NCI-H2171 (cell line): ENCODE data around the gene TCF21.
"Not testable (repeated sequence)": the region's sequence is repeated elsewhere in the genome, so short reads cannot be mapped to it uniquely, and the experiment has no call there.

Experiments
- DNase-seq: peaks from one replicate; lab custom pipeline; 2025; lab: John Stamatoyannopoulos, UW

TCF21 gene

DNA sequence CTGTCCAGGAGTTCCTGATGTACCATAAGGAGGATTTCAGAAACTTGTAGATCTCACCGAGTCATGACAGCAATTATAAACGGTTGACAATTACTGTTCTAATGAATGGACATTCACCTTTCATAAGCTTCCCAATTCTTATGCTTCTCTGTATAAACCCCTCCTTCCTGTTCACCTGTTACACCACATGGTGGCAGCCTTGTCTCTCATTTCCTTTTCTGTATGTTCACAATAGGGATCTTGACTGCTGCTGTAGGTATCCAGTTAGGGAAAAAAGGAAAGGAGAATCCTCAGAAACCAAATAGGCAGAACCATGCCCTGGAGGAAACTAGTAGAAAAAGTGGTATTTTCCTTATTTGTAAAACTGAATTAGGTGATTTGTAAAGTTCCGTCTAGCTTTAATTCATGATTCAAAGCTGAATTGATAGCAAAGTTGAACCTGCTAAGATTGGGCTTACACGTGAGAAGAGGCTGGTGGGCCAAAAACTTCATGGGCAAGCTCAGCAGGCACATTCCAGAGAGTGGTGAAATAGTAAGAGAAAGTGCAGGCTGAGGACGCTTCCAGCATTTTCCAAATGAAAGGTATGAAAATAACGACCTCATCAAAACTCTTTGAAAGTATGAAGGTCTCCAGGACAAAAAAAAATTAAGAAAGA, 35.2 kb downstream of the TCF21 start:
- peak; percentile 55 for DNase-seq

DNA sequence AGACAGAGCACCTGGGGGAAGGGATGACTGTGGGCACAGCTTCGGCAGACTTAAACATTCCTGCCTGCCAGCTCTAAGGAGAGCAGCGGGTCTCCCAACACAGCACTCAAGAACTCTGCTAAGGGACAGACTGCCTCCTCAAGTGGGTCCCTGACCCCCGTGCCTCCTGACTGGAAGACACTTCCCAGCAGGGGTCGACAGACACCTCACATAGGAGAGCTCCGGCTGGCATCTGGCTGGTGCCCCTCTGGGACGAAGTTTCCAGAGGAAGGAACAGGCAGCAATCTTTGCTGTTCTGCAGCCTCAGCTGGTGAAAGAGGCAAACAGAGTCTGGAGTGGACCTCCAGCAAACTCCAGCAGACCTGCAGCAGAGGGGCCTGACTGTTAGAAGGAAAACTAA, 42.3 kb downstream of the TCF21 start:
- not testable (repeated sequence) for DNase-seq

DNA sequence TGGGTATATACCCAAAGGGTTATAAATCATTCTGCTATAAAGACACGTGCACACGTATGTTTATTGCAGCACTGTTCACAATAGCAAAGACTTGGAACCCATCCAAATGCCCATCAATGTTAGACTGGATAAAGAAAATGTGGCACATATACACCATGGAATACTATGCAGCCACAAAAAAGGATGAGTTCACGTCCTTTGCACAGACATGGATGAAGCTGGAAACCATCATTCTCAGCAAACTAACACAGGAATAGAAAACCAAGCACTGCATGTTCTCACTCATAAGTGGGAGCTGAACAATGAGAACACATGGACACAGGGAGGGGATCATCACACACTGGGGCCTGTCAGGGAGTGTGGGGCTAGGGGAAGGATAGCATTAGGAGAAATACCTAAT, 47.4 kb downstream of the TCF21 start:
- not testable (repeated sequence) for DNase-seq

DNA sequence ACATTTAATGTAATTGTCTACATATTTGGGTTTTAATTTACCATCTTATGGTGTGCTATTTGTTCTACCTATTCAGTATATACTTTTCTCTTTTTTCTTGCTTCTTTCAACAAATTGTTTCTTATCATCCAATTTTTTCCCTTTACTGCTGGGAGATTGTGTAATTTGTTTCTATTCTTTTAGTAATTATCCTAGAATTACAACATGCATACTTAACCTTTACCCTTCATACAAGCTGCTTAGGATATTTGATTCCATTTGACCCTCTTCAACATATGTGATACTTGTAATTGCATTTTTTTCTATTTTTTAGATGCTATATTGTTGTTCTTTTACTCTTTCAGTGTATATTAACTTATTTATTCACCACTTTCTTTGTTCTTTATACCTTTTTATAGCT, 49.0 kb downstream of the TCF21 start:
- DNase-seq, result no peak

DNA sequence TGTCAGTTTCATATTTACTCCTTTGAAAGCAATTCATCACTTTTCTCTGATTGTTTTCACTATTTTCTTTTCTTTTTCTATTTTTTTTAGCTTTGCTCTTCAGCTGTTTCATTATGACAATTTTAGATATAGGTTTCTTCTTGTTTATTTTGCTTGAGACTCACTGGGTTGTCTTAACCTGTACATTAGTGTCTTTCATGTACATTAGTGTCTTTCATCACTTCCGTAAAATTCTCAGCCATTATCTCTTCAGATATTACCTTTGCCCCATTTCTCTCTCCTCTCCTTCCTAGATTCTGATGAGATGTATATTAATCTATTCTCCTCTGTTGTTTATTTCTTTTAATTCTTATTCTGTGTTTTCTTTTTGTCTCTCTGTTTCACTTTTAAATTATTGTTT, 49.6 kb downstream of the TCF21 start:
- DNase-seq, result no peak

DNA sequence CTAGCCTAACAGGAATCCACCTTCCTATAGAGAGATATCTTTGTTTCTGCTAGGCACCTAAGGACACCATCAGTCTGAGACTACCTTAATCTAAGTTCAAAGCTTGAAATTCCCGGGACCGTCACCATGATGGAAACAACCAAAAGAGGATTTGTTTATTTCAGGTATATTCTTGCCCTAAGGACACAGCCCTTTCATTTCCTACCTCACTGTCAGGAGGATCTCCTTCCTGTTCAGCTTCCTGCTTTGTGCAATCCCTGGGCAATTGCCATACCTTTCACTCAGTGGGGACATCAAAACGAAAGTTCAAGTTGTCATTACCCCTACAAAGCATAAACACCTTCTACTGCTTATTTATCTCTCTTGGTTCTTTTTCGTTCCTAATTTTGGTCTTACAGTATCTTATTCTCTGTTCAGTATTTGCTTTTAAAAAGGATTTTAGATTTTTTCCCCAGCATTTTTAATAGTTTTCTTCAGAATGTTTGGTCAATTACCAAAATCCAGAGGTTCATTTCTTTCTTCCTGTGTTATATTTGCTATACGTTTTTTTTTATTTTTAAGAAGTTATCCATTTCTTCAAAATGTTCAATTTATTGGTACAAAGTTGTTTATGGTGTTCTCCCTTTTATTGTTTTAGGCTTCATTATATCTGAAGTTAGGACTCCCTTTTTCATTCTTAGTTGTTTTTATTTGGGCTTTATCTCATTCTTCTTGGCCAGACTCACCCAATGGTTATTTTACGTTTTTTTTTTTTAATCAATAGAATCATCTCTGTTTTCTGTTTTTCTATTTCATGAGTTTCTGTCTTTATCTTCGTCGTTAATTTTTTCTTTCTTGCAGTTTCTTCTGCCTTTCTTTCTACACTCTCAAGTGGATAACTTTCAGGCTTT, 51.1 kb downstream of the TCF21 start:
- no peak for DNase-seq
